ENCODE results near the gene DENND2A.
A peak's percentile ranks its signal among the peaks of the same experiment; 100 is the strongest.
"Not testable (repeated sequence)": the region's sequence is repeated elsewhere in the genome, so short reads cannot be mapped to it uniquely, and the experiment has no call there.

The DENND2A gene

GRCh38 chr7:140539461-140539860 is 101.2 kb downstream of the DENND2A start:
- DNase-seq: no peak

DNA sequence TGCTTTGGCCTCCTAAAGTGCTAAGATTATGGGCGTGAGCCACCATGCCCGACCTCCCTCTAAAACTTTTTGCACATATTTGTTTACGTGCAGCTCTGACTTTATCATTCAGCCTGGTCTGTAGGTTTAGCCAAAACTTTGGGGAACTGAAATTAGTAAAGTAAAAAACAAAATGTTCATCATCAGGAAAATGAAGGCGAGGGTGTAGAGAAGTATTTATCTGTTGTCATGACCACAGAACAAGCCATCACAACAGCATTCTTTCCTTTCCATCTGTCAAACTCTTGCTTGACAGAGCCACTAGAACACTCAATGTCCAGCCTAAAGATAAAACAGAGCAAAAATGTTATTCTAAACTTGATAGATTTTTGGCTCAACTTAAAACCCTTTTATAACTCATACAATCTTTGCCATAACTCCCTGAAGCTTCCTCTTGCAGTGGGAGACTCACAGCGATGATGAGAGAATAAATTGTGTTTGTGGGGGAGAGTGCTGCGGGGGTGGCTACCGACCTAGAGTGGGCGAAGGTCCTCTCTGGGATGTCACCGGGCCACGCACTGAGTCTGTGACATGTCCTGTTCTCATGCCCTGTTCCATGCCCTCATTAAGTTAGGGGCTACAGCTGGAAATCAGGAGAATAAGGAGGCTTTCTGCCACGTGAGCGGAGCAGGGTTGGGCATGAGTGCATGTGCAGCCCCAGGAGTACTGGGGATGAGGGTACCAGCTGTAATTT is 102.7 kb downstream of the DENND2A start:
- DNase-seq: no peak

- no peak for DNase-seq
Observed at GRCh38 chr7:140534743-140535142, 105.9 kb downstream of the DENND2A start.

GRCh38 chr7:140533394-140533872 is 107.2 kb downstream of the DENND2A start:
- DNase-seq: no peak

- DNase-seq: not testable (repeated sequence)
Observed at GRCh38 chr7:140529428-140529827, 111.2 kb downstream of the DENND2A start.

DNA sequence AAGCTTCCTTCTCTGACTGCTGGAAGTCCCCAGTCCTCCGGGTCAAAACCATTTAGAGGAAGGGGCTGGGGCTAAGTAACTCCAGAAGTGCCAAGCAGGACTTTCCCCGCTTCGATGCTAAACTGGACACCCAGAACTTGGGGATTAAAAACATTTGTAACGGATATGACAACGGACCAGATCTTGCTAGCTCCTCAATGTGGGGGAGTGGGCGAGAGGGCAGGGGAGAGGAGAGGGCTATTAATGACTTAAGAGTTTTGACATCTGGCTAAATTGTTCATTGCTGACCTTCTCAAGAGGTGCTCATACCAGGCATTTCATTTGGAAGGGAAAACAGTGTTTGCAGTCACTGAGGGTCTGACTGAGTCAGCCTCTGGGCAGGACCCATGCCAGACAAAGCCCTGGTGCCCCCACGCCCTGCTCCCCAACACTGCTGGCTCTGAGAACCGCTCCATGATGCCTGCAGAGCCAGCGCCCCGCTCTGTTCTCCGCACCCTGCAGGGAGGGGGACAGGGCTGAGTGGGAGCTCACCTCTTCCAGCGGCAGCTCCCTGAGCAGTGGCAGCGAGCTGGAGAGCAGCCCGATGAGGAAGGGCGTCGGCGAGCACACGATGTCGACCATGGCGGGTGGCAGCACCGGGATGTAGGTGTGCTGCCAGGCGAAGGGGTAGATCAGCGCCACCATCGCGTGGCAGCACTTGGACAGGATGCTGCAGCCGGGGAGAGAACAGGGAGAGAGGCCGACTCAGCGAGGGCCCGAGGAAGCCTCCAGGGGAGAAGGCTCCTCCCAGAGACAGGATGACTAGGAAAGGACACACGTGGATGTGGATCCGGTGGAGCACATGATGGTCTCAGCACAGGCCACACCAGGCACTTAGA is 113.6 kb downstream of the DENND2A start:
- no peak for DNase-seq

DNA sequence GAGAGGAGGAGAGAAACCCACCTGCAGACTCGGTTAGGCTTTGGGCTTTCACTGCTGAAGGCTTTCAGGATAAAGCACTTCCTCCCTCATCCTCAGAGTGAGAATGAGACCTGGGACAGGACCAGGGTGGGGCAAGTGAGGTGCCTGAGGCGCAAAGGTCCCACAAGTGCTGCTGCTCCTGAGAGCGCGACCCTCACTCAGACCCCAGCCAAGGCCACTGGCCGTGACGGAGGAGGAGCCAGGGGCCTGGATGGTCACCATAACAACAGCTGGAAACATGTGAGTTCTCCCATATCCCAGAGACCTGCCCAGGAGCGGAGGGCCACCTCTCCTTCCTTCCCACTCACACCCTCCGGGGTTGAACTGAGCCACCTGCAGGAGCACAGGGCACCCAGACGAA is 114.4 kb downstream of the DENND2A start:
- DNase-seq: no peak

- DNase-seq: peak; percentile 37
Observed at GRCh38 chr7:140525743-140526142, 114.9 kb downstream of the DENND2A start.

DNA sequence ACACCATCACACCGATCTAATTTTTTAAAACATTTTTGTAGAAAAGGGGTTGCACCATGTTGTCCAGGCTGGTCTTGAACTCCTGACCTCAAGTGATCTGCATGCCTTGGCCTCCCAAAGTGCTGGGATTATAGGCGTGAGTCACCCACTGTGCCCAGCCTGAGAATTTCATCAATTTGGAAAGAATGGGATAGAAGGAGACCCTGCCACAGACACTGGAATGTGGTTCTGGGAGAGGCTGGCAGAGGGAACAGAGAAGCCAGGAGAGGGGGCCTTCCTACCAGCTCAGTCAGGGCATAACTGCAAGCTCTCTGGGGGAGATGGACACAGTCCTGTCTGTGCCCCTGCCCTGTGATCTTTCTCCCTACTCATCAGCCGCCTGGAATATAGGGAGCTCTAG is 119.2 kb downstream of the DENND2A start:
- no peak for DNase-seq

GRCh38 chr7:140519007-140519399 is 121.6 kb downstream of the DENND2A start:
- no peak for DNase-seq

DNA sequence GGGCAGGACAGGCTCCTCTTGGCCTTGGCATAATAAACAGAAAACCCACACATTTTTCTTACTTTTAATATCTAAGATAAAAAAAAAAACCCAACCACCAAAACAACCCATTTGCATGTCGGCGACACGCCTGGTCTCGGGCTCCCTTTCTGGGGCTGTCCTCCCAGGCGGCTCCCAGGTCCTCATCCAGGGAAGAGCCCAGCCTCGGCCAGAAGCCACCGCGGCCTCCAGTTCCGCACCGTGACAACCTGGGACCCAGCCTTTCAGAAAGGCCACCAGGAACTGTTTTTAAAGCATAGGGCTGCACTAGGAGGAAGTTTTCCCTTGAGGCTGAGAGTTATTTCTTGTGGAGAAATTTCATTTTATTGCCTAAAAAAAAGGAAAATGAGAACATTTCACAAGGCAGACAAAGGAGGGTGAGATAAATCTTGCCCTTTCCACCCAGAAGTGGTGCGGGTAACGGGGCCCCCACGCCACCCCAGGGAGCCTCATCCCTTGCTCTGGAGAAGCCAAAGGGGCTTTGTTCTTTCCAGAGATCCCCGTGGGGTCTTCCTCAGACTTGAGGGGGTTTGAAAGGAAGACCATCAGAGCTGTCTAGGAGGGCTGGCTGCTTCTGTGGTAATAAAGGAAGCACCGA is 122.1 kb downstream of the DENND2A start:
- no peak for DNase-seq

DNA sequence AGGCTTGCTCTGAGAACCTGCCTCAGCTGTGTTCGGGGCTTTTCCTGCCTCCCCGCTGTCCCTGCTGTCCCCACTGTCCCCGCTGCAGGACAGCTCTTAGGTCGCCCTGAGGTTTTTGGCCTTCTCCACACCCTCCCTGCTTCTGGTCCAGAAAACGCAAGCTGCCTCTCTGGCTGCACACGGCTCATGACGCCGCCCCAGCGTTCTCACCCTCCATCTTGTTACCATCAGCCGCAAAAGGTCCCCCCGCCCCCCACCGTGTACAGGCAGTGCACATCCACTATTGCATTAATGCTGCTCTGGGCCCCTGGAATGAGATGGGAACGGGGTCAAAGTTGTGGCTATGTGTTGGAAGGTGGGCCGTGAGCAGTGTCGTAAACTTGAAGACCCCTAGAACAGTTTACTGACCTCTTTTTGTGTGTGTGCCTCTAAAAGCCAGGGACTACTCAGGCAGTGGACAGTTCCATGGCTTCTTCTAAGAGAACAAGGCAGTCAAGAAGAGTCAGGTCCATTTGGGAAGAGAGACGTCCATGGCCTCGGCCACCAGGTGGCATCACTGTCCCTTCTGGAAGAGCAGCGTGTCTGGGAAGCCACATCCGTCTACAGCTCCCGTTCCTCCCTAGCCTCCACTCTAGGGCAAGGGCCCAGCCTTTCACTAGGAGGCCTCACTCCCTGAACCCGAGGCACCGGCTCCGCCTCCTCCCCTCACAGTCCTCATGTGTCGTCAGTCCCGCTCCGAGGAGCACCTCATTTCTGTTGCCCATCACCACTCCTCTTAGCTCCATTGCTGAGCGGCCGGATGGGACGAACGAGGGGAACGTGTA is 122.9 kb downstream of the DENND2A start:
- DNase-seq: peak; percentile 65

DNA sequence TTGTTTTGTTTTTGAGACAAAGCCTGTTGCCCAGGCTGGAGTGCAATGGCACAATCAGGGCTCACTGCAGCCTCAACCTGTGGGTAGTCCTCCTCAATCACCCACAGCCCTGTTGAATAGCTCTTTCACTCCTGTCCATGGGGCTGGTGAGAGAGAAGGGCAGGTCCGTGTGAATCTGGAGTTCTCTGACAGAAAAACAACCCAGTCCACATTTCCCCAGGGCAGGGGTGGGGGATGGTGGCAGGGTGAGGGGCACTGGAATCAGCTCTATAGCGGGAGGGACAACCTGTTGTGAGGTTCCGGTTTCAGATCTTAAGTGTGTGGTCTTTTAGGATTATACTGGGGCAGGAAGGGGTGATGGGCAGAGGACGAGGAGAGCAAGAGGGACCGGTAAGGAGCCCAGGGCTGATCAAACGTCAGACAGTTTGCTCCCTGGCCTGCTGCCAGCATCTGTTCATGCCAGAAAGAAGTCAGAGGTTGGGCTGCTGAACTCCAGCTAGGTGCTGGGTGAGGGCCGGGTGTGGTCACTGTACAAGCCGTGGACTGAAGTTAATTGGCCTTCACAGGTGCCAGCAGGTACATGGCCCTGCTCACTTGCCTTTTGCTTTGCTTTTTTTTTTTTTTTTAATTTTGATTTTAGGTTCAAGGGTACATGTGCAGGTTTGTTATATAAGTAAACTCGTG is 128.2 kb downstream of the DENND2A start:
- no peak for DNase-seq

- DNase-seq: no peak
Observed at GRCh38 chr7:140509789-140510188, 130.8 kb downstream of the DENND2A start.

GRCh38 chr7:140507556-140507955 is 133.1 kb downstream of the DENND2A start:
- DNase-seq: not testable (repeated sequence)

- no peak for DNase-seq
Observed at GRCh38 chr7:140506788-140507464, 133.7 kb downstream of the DENND2A start.

DNA sequence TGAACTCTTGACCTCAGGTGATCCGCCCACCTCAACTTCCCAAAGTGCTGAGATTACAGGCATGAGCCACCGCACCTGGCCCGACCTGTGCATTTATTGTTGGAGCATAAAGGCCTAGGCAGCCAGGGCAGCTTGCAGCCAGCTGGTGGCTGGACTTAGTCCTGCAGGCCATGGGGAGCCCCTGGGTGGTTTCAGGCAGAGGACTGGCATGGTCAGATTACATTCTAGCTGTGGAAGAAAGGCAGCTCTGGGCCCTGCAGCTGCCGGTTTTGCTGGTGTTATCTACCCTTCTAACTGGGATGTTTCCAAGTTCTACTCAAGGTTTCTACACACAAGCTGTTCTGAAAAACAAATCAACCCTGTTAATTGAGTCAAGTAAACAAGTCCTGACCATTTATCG is 138.6 kb downstream of the DENND2A start:
- DNase-seq: no peak

- DNase-seq: not testable (repeated sequence)
Observed at GRCh38 chr7:140497807-140498206, 142.8 kb downstream of the DENND2A start.

GRCh38 chr7:140497241-140497769 is 143.3 kb downstream of the DENND2A start:
- no peak for DNase-seq

GRCh38 chr7:140495514-140496097 is 145.0 kb downstream of the DENND2A start:
- no peak for DNase-seq

DNA sequence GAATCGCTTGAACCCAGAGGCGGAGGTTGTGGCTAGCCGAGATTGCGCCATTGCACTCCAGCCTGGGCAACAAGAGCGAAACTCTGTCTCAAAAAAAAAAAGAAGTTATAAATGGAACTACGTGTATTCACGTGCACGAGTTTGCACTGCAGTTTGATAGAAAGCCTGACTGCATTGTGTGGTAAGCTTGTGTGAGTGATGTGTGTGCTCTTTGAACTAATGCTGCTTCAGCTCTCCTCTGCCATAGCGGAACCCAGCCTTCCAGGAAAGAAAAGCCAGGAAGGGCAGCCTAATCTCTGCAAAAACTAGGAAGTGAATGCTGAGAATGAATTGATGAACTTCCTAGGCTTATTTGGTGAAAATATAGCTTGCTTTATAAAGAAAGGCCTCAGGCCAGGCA is 145.7 kb downstream of the DENND2A start:
- no peak for DNase-seq

All from stimulated activated CD4-positive, alpha-beta T cell treated with anti-CD3 and anti-CD28 coated beads, Interleukin-1b, Interleukin-23, amount 100 ng/mL, for 48 hours (primary cell).